Vagina (tissue), 2 donors: ENCODE measurements around the gene SFPQ. TPM values are rescaled to one million over a fixed set of nuclear protein-coding genes. Genes with fewer than 3 reads are reported as not detected.

Experiments
- DNase-seq, 2 donors: peaks; one replicate each; pipeline ENCODE4 v3.0.0-alpha.2; 2017; ENCODE audit errors: extremely low spot score in 2 of 2
- H3K27ac ChIP-seq: fragments of 200-600 bp; sonication (generic); one replicate; pipeline ENCODE4 v1.5.1; 2019
- H3K27me3 ChIP-seq: fragments of 200-600 bp; sonication (generic); one replicate; pipeline ENCODE4 v1.5.1; 2019
- H3K36me3 ChIP-seq, 2 donors: fragments of 200-600 bp; sonication (generic); one replicate each; pipeline ENCODE4 v1.5.1; 2017 to 2019
- H3K4me1 ChIP-seq: fragments of 200-600 bp; sonication (generic); one replicate; pipeline ENCODE4 v1.5.1; 2019
- H3K4me3 ChIP-seq, 2 donors: fragments of 200-600 bp; sonication (generic); 1 replicate in 1 of 2; 2 replicates in 1 of 2; pipeline ENCODE4 v1.5.1; 2016 to 2019
- H3K9me3 ChIP-seq: fragments of 200-600 bp; sonication (generic); one replicate; pipeline ENCODE4 v1.5.1; 2019
- CTCF ChIP-seq, 3 experiments: fragments of 450-650 bp in 2 of 3; fragments of 200-600 bp in 1 of 3; sonication (generic) in 1 of 3; IDR thresholded peaks; one replicate each; pipeline ENCODE4 v1.5.1; 2017 to 2019; ENCODE audit warnings: antibody characterized with exemption in 3 of 3, mild to moderate bottlenecking in 2 of 3, moderate library complexity in 2 of 3
- POLR2A ChIP-seq, 2 donors: fragments of 450-650 bp; IDR thresholded peaks; one replicate each; pipeline ENCODE4 v1.6.1; 2017; ENCODE audit warnings: antibody characterized with exemption in 2 of 2, mild to moderate bottlenecking in 2 of 2, moderate library complexity in 2 of 2
- POLR2AphosphoS5 ChIP-seq, 2 donors: sonication (generic); formaldehyde crosslinking; IDR thresholded peaks; one replicate each; pipeline ENCODE4 v1.9.0; 2017; ENCODE audit warnings: antibody characterized with exemption in 2 of 2, mild to moderate bottlenecking in 2 of 2, low read depth in 1 of 2; ENCODE audit not compliant: insufficient read depth in 1 of 2
- intact Hi-C: fragments of 100-400 bp; cut with DNase I; formaldehyde crosslinking; loops from one replicate; pipeline ENCODE4 v1.15.1; 2023
- total RNA-seq: library from RNA; depleted of rRNA; stranded (reverse); fragments of >200 nt; gene quantifications from one replicate; pipeline ENCODE4 v1.2.3, GENCODE V29; 2016

SFPQ gene
- total RNA-seq, 1 donor from 2014 or later: 197 TPM

GRCh38 chr1:35175602-35176001 lies 17.3 kb downstream of the SFPQ start:
- Histone ChIP-seq H3K9me3 (no peaks in the 10 kb centered on the region), H3K27me3 (no peaks in the 10 kb centered on the region), H3K4me1 (peaks cover 26% of the 10 kb centered on the region), H3K27ac (no peak overlapping the region), H3K4me3 (no peak overlapping the region), H3K36me3 (peaks cover 0 to 43% of the 10 kb centered on the region in 2 donors)
- DNase-seq: no peak
- intact Hi-C loops: no loop called here
- TF ChIP-seq CTCF (IDR thresholded peaks at IDR 0.05) (no peak), POLR2AphosphoS5 (IDR thresholded peaks at IDR 0.05; ENCODE audit: insufficient read depth in 1 of 2, low read depth in 1 of 2) (no peak), POLR2A (IDR thresholded peaks at IDR 0.05) (no peak)

GRCh38 chr1:35175098-35175576 lies 17.8 kb downstream of the SFPQ start:
- H3K27ac ChIP-seq: no peak overlapping the region
- no peak overlapping the region for H3K4me3 ChIP-seq
- H3K27me3 ChIP-seq: no peaks in the 10 kb centered on the region
- H3K9me3 ChIP-seq: no peaks in the 10 kb centered on the region
- H3K36me3 ChIP-seq: peaks cover 0 to 38% of the 10 kb centered on the region in 2 donors
- H3K4me1 ChIP-seq: peaks cover 22% of the 10 kb centered on the region
- TF ChIP-seq POLR2A (IDR thresholded peaks at IDR 0.05) (no peak), CTCF (IDR thresholded peaks at IDR 0.05) (no peak), POLR2AphosphoS5 (IDR thresholded peaks at IDR 0.05; ENCODE audit: insufficient read depth in 1 of 2, low read depth in 1 of 2) (no peak)
- DNase-seq: no peak
- intact Hi-C loops: no loop called here

- H3K9me3 ChIP-seq: no peaks in the 10 kb centered on the region
- H3K27me3 ChIP-seq: no peaks in the 10 kb centered on the region
- intact Hi-C loops: no loop called here
- DNase-seq: no peak
- no peak overlapping the region for H3K27ac ChIP-seq
- no peak for TF ChIP-seq POLR2A (IDR thresholded peaks at IDR 0.05)
- no peak for TF ChIP-seq CTCF (IDR thresholded peaks at IDR 0.05)
- no peak for TF ChIP-seq POLR2AphosphoS5 (IDR thresholded peaks at IDR 0.05; ENCODE audit: insufficient read depth in 1 of 2, low read depth in 1 of 2)
- peaks cover 11% of the 10 kb centered on the region for H3K4me1 ChIP-seq
- no peak overlapping the region for H3K4me3 ChIP-seq
- peaks cover 0 to 34% of the 10 kb centered on the region in 2 donors for H3K36me3 ChIP-seq
Observed at GRCh38 chr1:35173909-35174540, 18.9 kb downstream of the SFPQ start.

DNA sequence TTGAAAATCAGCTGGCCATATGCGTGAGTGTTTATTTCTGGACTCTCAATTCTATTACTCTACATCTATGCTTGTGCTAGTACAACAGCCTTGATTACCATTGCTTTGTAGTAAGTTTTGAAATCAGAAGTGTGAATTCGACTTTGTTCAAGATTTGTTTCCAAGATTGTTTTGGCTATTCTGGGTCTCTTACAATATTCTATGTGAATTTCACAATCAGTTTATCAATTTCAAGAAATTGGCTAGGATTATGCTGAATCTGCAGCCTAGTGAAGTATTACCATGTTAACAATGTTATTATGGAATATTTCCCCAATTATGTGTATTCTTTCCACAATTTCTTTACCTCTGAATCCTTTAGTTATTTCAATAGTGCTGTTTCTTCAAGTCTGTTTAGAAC lies 19.5 kb downstream of the SFPQ start:
- no peak overlapping the region for H3K27ac ChIP-seq
- H3K4me3 ChIP-seq: no peak overlapping the region
- no peak for DNase-seq
- peaks cover 0 to 34% of the 10 kb centered on the region in 2 donors for H3K36me3 ChIP-seq
- H3K27me3 ChIP-seq: no peaks in the 10 kb centered on the region
- no peak for TF ChIP-seq CTCF (IDR thresholded peaks at IDR 0.05)
- TF ChIP-seq POLR2A (IDR thresholded peaks at IDR 0.05): no peak
- TF ChIP-seq POLR2AphosphoS5 (IDR thresholded peaks at IDR 0.05; ENCODE audit: insufficient read depth in 1 of 2, low read depth in 1 of 2): no peak
- no peaks in the 10 kb centered on the region for H3K9me3 ChIP-seq
- peaks cover 6% of the 10 kb centered on the region for H3K4me1 ChIP-seq
- intact Hi-C loops: no loop called here

DNA sequence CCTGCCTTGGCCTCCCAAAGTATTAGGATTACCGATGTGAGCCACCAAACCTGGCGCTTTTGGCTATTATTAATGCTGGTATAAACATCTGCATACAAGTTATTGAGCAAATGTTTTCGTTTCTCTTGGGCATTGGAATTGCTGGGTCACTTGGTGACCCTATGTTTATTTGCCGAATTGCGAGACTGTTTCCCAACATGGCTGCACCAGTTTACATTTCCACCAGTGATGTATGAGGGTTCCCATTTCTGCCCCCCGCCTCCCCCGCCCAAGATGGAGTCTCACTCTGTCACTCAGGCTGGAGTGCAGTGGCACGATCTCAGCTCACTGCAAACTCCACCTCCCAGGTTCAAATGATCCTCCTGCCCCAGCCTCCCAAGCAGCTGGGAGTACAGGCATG lies 20.9 kb downstream of the SFPQ start:
- Histone ChIP-seq H3K36me3 (peaks cover 0 to 24% of the 10 kb centered on the region in 2 donors), H3K9me3 (no peaks in the 10 kb centered on the region), H3K4me1 (no peaks in the 10 kb centered on the region), H3K4me3 (no peak overlapping the region), H3K27ac (no peak overlapping the region), H3K27me3 (no peaks in the 10 kb centered on the region)
- no peak for TF ChIP-seq CTCF (IDR thresholded peaks at IDR 0.05)
- TF ChIP-seq POLR2A (IDR thresholded peaks at IDR 0.05): no peak
- no peak for TF ChIP-seq POLR2AphosphoS5 (IDR thresholded peaks at IDR 0.05; ENCODE audit: insufficient read depth in 1 of 2, low read depth in 1 of 2)
- intact Hi-C loops: no loop called here
- no peak for DNase-seq
